Hematopoietic multipotent progenitor cell treated with erythropoietin and hydrocortisone succinate and interleukin-3 and kit ligand, for 8 days (in vitro differentiated cells): Measurements from ENCODE around the gene HPS1.
A peak's percentile ranks its signal among the peaks of the same experiment; 100 is the strongest.

Source experiments
- DNase-seq: peaks from one replicate; pipeline ENCODE4 v3.0.0-alpha.2; 2015

The HPS1 gene

DNA sequence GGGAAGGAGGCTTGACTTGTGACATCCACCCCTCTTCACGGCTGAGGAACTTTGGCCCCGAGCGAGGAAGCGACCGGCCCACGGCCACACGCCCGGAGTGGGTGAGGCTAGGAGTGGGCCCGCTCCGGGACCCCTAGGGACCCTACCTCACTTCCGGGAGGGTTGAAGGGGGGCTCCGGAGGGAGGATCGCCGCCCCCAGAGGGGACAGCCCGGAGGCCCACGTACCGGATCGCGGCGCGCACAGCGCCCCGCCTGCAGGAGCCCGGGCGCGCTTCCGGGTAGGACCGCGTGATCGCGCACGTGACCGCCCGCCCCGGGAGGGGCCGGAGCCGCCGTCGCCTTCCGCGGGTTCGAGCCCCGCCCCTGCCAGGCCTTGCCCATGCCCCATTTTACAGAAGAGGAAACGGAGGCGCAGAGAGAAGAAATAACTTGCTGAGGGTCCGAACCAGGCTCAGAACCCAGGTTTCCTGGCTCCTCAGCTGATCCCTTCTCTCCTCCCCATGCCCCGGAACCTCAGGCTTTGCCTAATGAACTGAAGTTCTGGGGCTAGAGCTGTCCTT is at the start of gene HPS1:
Gene HPS1 (minus strand): TSS at position 275 of the 561 bp plus-strand sequence. CDS start 3,695 bp downstream, outside the sequence.
- peak; percentile 81 for DNase-seq

DNA sequence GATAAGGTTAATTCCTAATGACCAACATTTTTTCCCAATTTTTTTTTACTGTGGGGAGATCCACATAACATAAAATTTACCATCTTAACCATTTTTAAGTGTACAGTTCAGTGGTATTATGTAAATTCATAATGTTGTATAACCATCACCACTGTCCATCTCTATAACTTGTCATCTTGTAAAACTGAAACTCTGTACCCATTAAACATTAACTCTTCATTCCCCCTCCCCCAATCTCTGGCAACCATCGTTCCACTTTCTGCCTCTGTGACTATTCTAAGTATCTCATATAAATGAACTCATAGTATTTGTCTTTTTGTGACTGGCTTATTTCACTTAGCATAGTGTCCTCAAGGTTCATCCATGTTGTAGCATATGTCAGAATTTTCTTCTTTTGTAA is 46.0 kb upstream of the HPS1 start:
- DNase-seq, result no peak

DNA sequence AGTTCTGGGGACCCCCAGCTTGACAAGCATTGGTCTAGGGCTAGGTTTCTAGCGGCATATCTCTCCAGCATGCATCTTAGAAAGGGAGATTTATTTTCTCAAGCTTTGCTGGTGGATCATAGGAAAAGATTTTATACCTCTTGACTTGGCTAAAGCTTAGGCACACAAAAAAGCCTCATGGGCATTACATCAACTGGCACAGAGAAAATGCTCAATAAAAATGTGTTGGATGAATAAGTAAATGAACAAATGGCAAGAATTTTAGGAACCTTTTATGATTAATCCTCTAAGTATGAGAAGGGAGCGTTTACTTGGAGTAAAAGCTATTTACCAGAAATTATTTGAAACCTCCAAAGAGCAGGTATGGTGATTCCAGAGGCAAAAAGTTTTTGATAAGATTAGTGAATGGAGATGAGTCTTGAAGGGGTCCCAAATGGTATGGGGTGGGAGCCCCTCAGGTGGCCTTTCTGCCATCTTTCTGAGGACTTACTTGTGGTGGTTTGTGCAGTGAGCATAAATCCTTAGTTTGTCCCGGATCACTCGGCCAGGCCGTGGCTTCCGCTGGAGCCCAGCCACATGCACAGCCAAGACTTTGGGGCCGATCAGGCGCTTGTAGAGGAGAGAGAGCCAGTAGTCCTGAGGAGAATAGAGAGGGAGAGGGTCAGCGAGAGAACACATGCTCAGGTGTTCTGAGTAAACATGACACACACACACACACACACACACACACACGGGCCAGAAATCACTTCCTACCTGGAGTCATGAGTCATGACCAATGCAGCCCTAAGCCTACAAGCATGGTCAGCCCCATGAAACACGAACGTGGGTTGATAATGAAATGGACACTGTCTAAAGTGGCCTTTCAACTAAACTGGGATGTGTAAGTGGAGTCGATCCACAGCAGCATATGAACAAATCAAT is 43.1 kb upstream of the HPS1 start:
- DNase-seq, result no peak

DNA sequence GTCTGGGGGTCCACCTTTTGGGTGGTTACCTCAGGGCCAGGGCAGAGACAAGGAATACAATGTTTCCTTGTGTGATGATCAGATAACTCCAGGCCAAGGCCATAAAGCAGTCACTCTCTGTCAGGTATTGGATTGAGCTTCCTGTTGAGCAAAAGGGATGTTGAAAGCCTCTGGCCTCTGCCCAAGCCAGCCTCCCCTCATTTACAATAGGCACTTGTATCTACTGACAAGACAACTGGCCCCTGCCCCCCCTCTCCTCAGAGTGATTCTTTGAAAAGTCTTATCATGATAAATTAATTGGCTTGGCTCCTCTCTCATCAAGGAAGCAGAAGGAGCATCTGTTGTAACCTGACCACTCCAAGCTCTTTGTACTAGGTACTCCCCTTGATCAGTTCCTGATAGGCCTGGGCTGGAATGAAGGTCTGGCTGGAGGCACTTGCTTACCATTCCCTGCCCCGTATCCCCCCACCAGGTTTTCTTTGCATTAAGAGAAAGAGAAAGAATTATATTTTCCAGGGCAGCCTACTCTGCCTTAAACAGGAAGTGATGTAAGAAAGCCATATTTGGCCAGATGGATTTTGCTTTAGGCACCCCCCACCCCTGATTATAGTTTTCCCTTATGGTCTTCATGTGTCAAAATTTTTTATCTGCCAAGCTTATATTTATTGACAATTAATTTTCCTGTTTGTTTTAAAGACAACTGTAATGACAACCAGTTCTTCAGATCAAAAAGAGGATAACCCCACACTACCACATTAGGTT is 42.1 kb upstream of the HPS1 start:
- no peak for DNase-seq

DNA sequence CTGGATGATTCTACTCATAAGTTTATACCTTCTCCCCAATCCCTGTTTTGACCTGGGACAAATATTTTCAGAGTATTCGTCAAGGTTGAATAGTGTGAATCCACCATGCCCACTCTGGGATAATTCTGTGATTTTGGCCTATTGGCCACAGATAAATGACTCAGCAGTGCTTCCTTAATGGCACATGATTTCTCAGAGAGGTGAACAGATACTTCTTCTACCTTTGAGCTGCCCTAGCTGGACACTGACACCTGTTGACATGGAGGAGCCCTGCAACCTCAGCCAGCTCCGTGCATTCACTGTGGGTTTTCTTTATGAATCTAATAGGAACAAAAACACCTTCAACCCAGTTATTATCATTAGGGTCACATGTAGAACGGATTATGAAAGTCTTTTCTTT is 40.9 kb upstream of the HPS1 start:
- no peak for DNase-seq

DNA sequence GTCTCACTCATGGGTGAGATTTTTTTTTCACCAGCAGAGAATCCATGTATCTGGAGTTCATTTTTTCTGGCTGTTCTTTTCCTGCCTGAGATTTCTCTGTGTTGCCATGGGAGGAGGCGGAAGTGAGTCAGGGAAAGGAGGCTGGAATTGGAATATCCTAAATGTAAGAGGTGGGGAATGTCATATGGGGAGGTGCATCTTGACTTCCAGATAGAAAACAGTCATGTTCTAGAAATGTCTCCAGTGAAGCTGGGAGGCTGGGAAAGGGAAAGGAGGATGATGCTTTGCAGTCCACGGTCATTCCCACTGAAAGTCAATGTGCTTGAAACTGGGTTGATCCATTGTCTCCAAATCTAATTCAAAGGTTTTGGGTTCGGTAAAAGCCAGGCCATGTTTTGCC is 39.7 kb upstream of the HPS1 start:
- DNase-seq, result no peak

DNA sequence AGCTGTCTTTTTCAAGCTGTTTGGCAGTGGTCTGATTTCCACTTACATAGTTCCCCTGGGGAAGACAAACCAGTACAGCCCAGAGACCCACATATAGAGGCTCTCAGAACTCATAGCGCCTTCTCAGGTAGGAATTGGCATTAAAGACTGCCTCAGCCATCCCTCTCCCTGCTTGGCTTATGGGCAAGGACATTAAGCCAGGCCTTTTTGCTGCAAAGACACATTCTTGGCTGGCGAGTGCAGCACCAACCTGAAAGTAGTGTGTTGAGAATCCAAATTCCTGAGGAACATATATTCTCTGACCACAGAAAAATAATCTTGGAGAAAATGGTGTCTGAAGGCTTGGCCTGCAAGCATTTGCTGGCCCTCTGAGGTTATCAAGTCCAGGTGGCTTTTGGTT is 39.2 kb upstream of the HPS1 start:
- no peak for DNase-seq

DNA sequence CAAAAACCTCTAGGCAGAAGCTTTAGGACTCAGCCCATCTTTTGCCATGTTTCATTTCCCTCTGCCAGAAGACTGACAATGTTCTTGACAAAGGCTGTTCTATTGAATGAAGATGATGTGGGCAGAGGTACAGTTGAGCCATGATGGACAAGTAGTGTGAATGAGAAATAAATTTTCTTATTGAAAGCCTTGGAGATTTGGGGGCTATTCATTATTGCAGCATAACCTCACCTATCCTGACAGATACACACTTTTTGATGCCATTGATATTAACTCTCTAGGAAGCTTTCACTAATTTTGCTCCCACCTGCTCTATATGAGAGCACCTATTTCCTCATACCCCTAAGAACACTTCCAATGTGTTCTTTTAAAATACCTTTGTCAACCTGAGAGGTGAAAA is 36.9 kb upstream of the HPS1 start:
- no peak for DNase-seq

DNA sequence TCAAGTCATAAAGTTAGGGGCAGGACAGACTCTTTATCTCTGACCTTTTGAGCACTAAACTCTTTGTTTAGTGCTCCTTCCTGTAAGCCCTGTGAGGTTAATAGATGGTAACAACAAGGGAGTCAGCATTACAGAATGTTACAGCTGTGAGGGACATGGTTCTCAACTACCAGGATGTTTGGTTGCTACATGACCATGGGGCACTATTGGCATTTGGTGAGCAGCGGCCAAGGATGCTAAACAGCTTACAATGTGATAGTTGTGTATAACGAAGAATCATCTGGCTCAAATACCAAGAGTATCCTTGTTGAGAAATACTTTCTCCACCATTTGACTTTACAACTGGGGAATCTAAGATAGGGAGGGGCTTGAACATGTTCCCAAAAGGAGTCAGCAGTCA is 35.4 kb upstream of the HPS1 start:
- DNase-seq, result no peak

DNA sequence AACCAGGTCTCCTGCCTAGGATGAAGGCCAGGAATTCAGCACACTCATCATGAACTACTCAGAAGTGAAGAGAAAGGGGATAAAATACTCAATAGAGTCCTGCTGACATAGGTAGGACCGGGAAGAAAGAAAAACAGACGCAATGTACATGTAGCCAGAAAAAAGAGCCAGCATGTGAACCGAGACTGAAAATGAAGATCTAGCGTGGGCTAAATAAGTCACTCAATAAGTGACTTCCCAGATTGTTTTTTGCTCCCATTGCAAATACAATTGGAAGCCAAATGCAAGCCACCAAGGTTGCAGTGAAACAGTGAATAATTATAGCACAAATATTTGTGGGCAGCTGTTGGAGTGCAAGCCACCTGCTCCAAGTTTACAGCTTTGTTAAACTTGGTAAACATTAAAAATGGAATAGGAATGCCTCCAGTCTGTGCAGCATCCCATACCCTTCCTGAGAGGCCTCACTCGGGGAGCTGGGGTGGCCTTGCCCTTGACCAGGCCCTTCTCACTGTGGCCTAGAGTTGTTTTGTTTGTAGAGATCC is 34.7 kb upstream of the HPS1 start:
- no peak for DNase-seq

DNA sequence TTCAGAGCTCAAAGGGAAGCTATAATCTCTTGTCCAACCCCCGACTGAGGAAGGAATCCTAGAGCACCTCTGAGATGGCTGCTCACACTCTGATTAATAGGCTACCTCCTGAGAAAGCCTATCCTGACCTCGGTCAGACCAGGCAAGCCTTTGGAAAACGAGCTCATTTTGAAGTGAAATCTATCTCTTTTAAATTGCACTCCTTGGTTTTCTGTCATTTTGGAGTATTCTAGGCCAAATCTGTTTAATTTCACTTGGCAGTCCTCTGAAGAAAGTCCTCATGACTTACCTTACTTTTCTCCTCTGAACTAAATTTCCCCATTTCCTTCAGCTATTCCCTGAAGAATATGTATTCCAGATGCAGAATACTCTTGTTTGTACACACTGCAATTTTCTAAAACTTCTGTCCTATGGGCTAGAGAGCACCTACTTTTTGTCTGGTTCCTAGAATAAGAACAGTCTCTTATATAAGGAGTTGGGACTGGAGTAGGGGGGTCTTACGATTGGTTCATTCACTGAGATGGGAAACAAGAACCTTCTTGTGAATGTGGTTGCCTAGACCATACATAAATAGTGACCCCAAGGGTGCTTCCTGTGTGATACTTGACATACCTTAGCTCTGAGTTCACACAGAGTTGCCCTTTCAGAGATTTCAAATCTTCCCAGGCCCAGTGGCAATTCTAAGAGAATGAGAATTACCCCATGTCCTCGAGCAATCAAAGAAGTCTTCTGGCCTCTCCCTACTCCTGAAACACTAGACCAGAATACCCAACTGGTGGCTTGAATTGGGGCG is 31.9 kb upstream of the HPS1 start:
- no peak for DNase-seq

DNA sequence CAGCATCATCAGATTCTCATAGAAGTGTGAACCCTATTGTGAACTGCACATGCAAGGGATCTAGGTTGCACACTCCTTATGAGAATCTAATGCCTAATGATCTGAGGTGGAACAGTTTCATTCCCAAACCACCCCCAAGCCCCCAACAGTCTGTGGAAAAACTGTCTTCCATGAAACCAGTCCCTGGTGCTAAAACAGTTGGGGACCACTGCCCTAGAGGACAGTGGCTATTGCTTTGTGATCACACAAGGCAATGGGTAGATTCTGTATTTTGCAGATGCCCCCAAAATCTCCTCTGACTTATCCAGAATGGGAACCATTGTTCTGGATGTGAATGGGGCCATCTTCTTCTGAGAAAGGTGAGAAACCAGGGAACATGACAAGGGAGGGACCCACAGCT is 31.1 kb upstream of the HPS1 start:
- DNase-seq, result no peak

DNA sequence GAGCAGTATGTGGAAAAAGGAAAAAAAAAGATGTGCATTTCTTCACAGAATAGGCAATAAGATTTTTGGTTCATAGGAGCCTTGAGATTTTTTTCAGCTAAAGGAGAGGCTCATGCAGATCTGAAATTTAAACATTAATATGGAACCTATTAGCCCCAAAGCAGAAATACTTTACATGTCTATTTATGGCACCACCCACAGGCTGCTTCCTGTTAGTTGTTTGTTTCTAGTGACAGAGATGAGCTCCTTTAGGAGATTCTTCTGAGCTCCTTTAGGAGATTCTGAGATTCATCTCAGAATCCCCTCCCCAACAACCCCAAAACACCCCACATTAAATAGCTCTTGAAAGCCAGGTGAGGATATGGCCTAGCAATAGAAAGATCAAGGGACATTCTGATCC is 27.9 kb upstream of the HPS1 start:
- no peak for DNase-seq

DNA sequence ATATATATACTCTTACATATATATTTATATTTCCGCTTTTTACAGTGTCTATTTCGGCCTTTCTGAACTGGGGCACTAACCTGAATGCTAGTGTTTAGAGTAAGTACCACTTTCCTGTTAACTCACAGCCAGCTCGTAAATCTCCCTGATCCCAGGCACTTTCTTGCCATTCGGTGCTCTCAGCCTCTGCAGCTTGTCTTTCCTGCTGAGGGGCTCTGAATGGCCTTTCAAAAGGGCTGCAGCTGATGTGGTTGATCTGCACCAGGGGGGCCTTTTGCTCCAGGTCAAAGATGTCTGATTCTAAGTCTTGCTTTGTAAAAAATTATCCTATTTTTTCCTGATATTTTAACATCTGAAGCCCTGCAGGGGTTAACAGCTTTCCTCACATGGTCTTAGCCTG is 25.5 kb upstream of the HPS1 start:
- no peak for DNase-seq

DNA sequence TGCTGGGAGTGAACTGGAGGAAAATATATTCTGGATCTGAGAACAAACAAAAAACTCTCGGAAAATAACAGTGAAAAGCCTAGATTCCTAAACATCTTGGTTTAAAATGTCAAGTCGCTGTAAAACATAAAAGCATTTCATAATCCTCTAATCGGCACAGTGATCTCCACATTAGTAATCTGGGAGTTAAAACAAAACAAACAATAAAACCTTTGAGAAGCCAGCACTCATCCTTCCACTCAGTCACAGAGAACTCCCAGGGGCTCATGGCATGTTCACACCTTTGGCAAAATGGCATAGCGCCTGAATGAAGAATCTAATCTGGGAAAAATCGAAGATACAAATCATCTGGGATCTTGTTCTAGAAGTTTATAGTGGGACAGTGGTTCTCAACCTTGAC is 24.1 kb upstream of the HPS1 start:
- no peak for DNase-seq

DNA sequence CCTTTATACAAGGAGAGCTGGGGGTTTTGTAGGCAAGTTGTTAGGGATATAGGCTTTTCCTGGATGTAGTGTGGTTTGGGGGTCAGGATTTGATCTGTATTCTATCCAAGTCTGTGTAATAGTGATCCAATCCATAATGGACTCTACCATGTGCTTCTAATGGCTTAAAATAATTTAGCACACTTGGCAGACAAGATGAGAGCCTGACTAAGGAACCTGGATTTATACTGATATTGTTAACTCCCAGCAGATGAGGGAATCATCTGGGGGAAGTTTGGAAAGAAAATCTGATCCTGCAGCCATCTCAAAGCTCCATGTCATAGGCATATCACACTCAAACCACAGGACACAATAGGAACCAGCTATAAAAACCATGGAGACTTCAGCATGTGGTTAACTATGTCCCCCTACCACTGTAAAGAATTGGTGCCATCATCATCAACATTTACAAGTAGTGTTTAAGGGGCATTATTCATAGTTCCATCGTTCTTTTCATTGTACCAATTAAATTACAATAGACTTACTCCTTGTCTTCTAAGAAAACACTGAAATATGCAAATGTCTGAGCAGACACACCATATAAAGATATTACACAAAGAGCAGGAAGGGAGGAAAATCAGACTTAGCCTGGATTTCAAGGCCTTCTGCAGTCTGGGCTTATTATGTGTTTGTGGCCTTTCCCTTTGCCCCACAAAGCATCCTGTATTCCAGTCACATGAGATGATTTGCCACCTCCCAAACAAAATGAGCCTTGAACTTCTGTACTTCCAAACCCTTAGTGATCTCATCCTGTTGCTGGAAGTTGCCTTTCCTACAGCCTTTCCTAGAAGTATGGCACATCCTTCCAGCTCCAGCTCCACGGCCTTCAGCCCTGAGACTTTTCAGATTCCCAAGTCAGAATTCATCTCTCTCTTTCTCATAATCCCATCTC is 22.5 kb upstream of the HPS1 start:
- DNase-seq, result no peak

DNA sequence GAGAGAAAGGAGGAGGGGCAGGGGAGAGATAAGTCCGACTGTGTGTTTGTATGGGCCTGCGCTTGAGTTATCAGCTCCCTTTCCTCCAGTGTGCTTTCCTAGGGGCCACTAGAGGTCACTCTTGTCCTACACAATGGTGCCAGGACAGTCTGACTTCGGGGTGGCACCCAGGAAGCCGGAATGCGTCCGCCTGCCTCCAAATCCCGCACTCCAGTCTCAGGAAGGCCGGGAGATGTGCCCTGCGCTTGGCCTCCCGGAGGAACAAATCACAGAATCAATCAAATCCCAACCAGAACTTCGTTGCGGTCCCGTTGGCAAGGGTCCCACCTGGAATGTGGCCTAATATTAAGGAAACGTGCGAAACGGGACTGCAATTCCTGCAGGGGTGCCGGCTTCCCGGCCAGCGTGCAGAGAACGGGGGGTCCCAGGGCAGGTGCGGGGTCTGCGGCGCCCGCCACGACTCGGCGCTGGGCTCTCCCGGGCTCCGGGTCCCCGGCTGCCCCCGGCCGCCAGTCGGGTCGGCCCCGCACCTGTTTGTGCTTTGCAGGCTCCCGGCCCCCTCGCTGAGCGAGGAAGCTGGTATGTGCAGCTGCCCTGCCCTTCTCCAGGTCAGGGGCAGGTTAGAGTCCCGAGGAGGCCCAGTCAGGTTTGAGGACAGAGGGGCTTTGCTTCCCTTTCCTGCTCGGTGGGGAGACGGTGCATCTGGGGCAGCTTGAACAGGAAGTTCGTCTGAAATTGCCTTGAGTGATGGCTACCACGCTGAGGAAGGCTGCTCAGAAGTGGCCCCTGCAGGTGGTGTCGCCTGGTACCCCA is 21.0 kb upstream of the HPS1 start:
- DNase-seq, result peak; percentile 94

DNA sequence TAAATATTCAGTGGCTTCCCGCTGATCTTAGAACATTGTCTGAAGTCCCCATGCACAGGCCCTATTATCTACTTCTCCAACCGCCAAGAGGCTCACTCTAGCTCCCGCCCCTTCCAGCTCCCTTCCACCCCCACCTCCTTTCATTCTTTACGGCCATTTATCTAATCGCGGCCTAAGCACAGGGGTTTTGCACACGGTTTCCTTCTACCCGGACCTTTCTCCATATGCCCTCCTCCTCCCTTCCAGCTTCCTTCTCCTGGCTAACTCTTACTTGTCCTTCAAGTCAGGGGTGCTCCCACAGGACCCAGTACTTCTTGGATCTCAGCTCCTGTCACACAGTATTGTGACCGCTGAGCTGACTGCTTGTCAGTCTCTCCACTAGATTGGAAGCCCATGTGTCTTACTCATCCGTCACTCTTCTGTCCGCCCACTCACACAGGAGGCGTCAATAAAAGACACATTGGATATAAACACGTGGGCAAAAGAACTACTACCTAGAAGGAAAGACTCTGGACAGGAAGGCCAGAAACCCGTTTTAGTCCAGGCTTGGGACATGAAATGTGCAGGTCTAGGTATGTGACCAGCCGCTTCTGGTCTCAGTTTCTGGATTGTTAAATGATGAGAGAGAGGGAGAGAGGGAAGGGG is 20.2 kb upstream of the HPS1 start:
- DNase-seq, result peak; percentile 77

DNA sequence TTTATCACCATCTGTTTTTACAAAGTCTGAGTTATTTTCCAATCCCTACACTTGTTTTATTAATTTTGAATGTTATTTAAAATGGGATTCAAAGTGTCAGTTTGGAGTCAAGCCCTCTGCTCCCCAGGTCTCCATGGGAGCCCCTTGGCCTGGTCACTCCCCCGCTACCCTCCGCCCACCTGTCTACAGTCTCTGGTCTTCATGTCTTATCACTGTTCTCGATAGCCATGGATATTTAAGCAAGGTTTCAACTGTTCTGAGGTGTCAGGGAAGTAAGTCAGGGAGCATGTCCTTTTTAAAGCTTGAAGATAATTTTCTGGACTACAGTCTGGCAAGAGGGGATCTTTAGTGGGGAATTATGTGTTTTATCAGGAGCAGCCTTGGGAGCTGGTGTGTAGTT is 19.1 kb upstream of the HPS1 start:
- no peak for DNase-seq
